H1 (cell line): Measurements from ENCODE around the gene CDH18. TPM values are rescaled to one million over a fixed set of nuclear protein-coding genes. Genes with fewer than 3 reads are reported as not detected.
A peak's percentile ranks its signal among the peaks of the same experiment; 100 is the strongest.

Experiments
- CTCF ChIA-PET: fragments of 300-600 bp; sonication (Branson Sonifier 250); formaldehyde crosslinking; loops from one replicate; lab custom pipeline; 2021; ENCODE audit not compliant: partially characterized antibody; lab: Charles Lee
- POLR2A ChIA-PET: fragments of 300-600 bp; sonication (Branson Sonifier 250); formaldehyde crosslinking; loops from one replicate; lab custom pipeline; 2021; ENCODE audit warnings: inconsistent platforms; ENCODE audit not compliant: partially characterized antibody; lab: Charles Lee
- DNase-seq, 2 experiments: peaks; one replicate each; pipeline versions ENCODE4 v3.0.0 to v3.0.0-alpha.2; 2010 to 2022; ENCODE audit warnings: low spot score in 2 of 2, low read depth in 1 of 2, mixed read lengths in 1 of 2
- FAIRE-seq: peaks from 2 replicates; lab custom pipeline; 2011; peaks lifted over from hg19 to GRCh38; lab: Jason Lieb, UNC
- H2AFZ ChIP-seq: 2 replicates; pipeline ENCODE4 v1.8.1; 2012; ENCODE audit warnings: low read length, inconsistent platforms
- H2AK5ac ChIP-seq: 2 replicates; pipeline ENCODE4 v1.6.1; 2013; ENCODE audit warnings: low read depth, low read length
- H2BK120ac ChIP-seq: replicated peaks from 2 replicates; pipeline ENCODE3; 2013; ENCODE audit warnings: low read depth, low read length, inconsistent platforms
- H2BK12ac ChIP-seq: 2 replicates; pipeline ENCODE4 v1.6.1; 2013; ENCODE audit warnings: low read depth, low read length
- H2BK15ac ChIP-seq: 2 replicates; pipeline ENCODE4 v1.6.1; 2013; ENCODE audit warnings: low read length
- H2BK20ac ChIP-seq: 2 replicates; pipeline ENCODE4 v1.6.1; 2013; ENCODE audit warnings: low read length
- H2BK5ac ChIP-seq: 2 replicates; pipeline ENCODE4 v1.6.1; 2013; ENCODE audit warnings: low read depth, low read length
- H3K14ac ChIP-seq: 2 replicates; pipeline ENCODE4 v1.6.1; 2013; ENCODE audit warnings: inconsistent platforms; ENCODE audit not compliant: insufficient read length
- H3K18ac ChIP-seq: 2 replicates; pipeline ENCODE4 v1.6.1; 2013; ENCODE audit warnings: low read length; ENCODE audit errors: extremely low read depth
- H3K23ac ChIP-seq: 2 replicates; pipeline ENCODE4 v1.6.1; 2013; ENCODE audit warnings: inconsistent platforms; ENCODE audit not compliant: insufficient read length
- H3K23me2 ChIP-seq: 2 replicates; pipeline ENCODE4 v1.6.1; 2013; ENCODE audit warnings: low read depth, low read length
- H3K27ac ChIP-seq: 2 replicates; pipeline ENCODE4 v1.6.1; 2011; ENCODE audit warnings: low read depth, low read length, inconsistent platforms
- H3K27me3 ChIP-seq, 4 experiments: replicated peaks in 1 of 4; 1 replicate in 1 of 4; 2 replicates in 3 of 4; pipeline versions ENCODE4 v1.6.1 to v1.8.1; 2011 to 2013; ENCODE audit warnings: low read length in 3 of 4, mild to moderate bottlenecking in 3 of 4, inconsistent platforms in 2 of 4, mixed read lengths in 2 of 4, moderate library complexity in 1 of 4; ENCODE audit not compliant: control insufficient read depth in 3 of 4, insufficient read depth in 3 of 4; ENCODE audit errors: extremely low read depth in 1 of 4
- H3K36me3 ChIP-seq, 4 experiments: 2 replicates each; pipeline versions ENCODE4 v1.6.1 to v1.8.1; 2011 to 2013; ENCODE audit warnings: mild to moderate bottlenecking in 4 of 4, low read length in 3 of 4, moderate library complexity in 2 of 4, control low read depth in 1 of 4, inconsistent platforms in 1 of 4; ENCODE audit not compliant: insufficient read depth in 4 of 4, control insufficient read depth in 2 of 4
- H3K4ac ChIP-seq: replicated peaks from 2 replicates; pipeline ENCODE3; 2013; ENCODE audit warnings: low read length, low read depth, mixed read lengths, inconsistent platforms; ENCODE audit not compliant: insufficient read length
- H3K4me1 ChIP-seq, 4 experiments: replicated peaks in 1 of 4; 1 replicate in 1 of 4; 2 replicates in 3 of 4; pipeline versions ENCODE4 v1.6.1 to v1.8.1; 2011 to 2013; ENCODE audit warnings: low read length in 3 of 4, inconsistent platforms in 2 of 4, mixed read lengths in 1 of 4; ENCODE audit not compliant: insufficient read depth in 4 of 4, control insufficient read depth in 3 of 4
- H3K4me2 ChIP-seq, 2 experiments: 2 replicates each; pipeline versions ENCODE4 v1.6.1 to v1.8.1; 2011 to 2013; ENCODE audit warnings: low read depth in 2 of 2, low read length in 2 of 2, control low read depth in 1 of 2, inconsistent platforms in 1 of 2, mild to moderate bottlenecking in 1 of 2; ENCODE audit not compliant: insufficient read depth in 1 of 2
- H3K4me3 ChIP-seq, 4 experiments: fragments of 200-600, 300-600 bp in 1 of 4; sonication (generic), shearing (Covaris generic), sonication (Bioruptor Twin) in 1 of 4; 2 replicates each; pipeline versions ENCODE4 v1.5.1 to v1.8.1; 2011 to 2016; ENCODE audit warnings: low read length in 4 of 4, low read depth in 3 of 4, control low read depth in 2 of 4, inconsistent platforms in 2 of 4, mild to moderate bottlenecking in 2 of 4, mixed read lengths in 1 of 4, moderate library complexity in 1 of 4; ENCODE audit not compliant: insufficient read depth in 2 of 4; ENCODE audit errors: extremely low read depth in 1 of 4
- H3K56ac ChIP-seq: replicated peaks from 2 replicates; pipeline ENCODE3; 2013; ENCODE audit warnings: low read depth, mild to moderate bottlenecking, mixed read lengths, low read length, inconsistent platforms; ENCODE audit not compliant: insufficient read length
- H3K79me1 ChIP-seq: 2 replicates; pipeline ENCODE4 v1.6.1; 2013; ENCODE audit warnings: low read depth, low read length, control low read depth
- H3K79me2 ChIP-seq, 2 experiments: 2 replicates each; pipeline versions ENCODE4 v1.6.1 to v1.8.1; 2012 to 2013; ENCODE audit warnings: low read length in 2 of 2, mild to moderate bottlenecking in 2 of 2, inconsistent platforms in 1 of 2; ENCODE audit not compliant: insufficient read depth in 2 of 2, control insufficient read depth in 1 of 2
- H3K9ac ChIP-seq, 4 experiments: replicated peaks in 1 of 4; 1 replicate in 1 of 4; 2 replicates in 3 of 4; pipeline versions ENCODE4 v1.6.1 to v1.8.1; 2011 to 2013; ENCODE audit warnings: low read depth in 3 of 4, low read length in 3 of 4, control low read depth in 2 of 4, mild to moderate bottlenecking in 2 of 4, moderate library complexity in 2 of 4, inconsistent platforms in 1 of 4; ENCODE audit errors: extremely low read depth in 1 of 4
- H3K9me3 ChIP-seq, 2 experiments: 2 replicates each; pipeline versions ENCODE4 v1.6.1 to v1.8.1; 2012 to 2013; ENCODE audit warnings: mild to moderate bottlenecking in 2 of 2, moderate library complexity in 2 of 2, control low read depth in 1 of 2, inconsistent platforms in 1 of 2, low read depth in 1 of 2, low read length in 1 of 2, mixed read lengths in 1 of 2; ENCODE audit not compliant: insufficient read depth in 2 of 2
- H4K20me1 ChIP-seq, 2 experiments: replicated peaks in 1 of 2; 2 replicates each; pipeline versions ENCODE3 to v1.8.1; 2011 to 2013; ENCODE audit warnings: inconsistent platforms in 2 of 2, low read length in 2 of 2, mild to moderate bottlenecking in 1 of 2; ENCODE audit not compliant: insufficient read depth in 2 of 2, control insufficient read depth in 1 of 2
- H4K5ac ChIP-seq: 2 replicates; pipeline ENCODE4 v1.6.1; 2013; ENCODE audit warnings: low read length, low read depth, mixed read lengths, inconsistent platforms; ENCODE audit not compliant: insufficient read length
- H4K8ac ChIP-seq: 2 replicates; pipeline ENCODE4 v1.8.0; 2013; ENCODE audit warnings: mild to moderate bottlenecking, moderate library complexity, low read length, inconsistent platforms; ENCODE audit not compliant: insufficient read depth; ENCODE audit errors: extremely low read depth
- H4K91ac ChIP-seq: replicated peaks from 2 replicates; pipeline ENCODE3; 2013; ENCODE audit warnings: low read length, mixed read lengths, inconsistent platforms; ENCODE audit not compliant: insufficient read length
- BACH1 ChIP-seq: IDR thresholded peaks from 2 replicates; pipeline ENCODE4 v1.6.1; 2012; ENCODE audit warnings: low read length, improper control_type of control experiment
- CBX8 ChIP-seq: fragments of 300-800, 300-1000 bp; sonication (generic); IDR thresholded peaks from 2 replicates; pipeline ENCODE4 v1.7.1; 2016; ENCODE audit warnings: low read depth, low read length, borderline replicate concordance
- CREB1 ChIP-seq: IDR thresholded peaks from 2 replicates; pipeline ENCODE4 v1.6.1; 2012; ENCODE audit warnings: inconsistent platforms
- FOSL1 ChIP-seq: IDR thresholded peaks from 2 replicates; pipeline ENCODE4 v1.6.1; 2011; ENCODE audit warnings: mild to moderate bottlenecking, low read depth, low read length, moderate library complexity; ENCODE audit not compliant: insufficient read depth
- HDAC2 ChIP-seq, 2 experiments: fragments of 300-600 bp in 1 of 2; sonication (generic) in 1 of 2; IDR thresholded peaks; 2 replicates each; pipeline ENCODE4 v1.6.1; 2011 to 2012; ENCODE audit warnings: low read depth in 2 of 2, low read length in 2 of 2, mild to moderate bottlenecking in 2 of 2, moderate library complexity in 2 of 2, borderline replicate concordance in 1 of 2, inconsistent platforms in 1 of 2
- HDAC6 ChIP-seq: IDR thresholded peaks from one replicate; pipeline ENCODE4 v1.7.1; 2012; ENCODE audit warnings: low read depth, mild to moderate bottlenecking, inconsistent platforms, low read length, moderate library complexity
- KDM4A ChIP-seq: IDR thresholded peaks from one replicate; pipeline ENCODE4 v1.7.1; 2012; ENCODE audit warnings: low read depth, mild to moderate bottlenecking, moderate library complexity, low read length, inconsistent platforms; ENCODE audit not compliant: severe bottlenecking
- NRF1 ChIP-seq: IDR thresholded peaks from 2 replicates; pipeline ENCODE4 v1.6.1; 2011; ENCODE audit warnings: mild to moderate bottlenecking, low read depth, low read length, improper control_type of control experiment
- RFX5 ChIP-seq: IDR thresholded peaks from 2 replicates; pipeline ENCODE4 v1.6.1; 2011; ENCODE audit warnings: low read depth, low read length, improper control_type of control experiment, borderline replicate concordance
- RNF2 ChIP-seq: fragments of 200-900, 300-1000 bp; sonication (generic); IDR thresholded peaks from 2 replicates; pipeline ENCODE4 v1.7.1; 2016; ENCODE audit warnings: borderline replicate concordance, low read depth, mild to moderate bottlenecking, antibody characterized with exemption, low read length; ENCODE audit not compliant: poor library complexity, severe bottlenecking; ENCODE audit errors: missing control alignments
- SAP30 ChIP-seq: fragments of 300-600 bp; sonication (generic); IDR thresholded peaks from 2 replicates; pipeline ENCODE4 v1.7.1; 2012; ENCODE audit warnings: low read length, moderate library complexity, mild to moderate bottlenecking, inconsistent platforms; ENCODE audit not compliant: insufficient read depth, insufficient replicate concordance
- SP1 ChIP-seq: IDR thresholded peaks from 2 replicates; pipeline ENCODE4 v1.6.1; 2011; ENCODE audit warnings: low read depth, low read length
- SP2 ChIP-seq: IDR thresholded peaks from 2 replicates; pipeline ENCODE4 v1.6.1; 2012; ENCODE audit warnings: mild to moderate bottlenecking, low read length, inconsistent platforms
- TBP ChIP-seq: IDR thresholded peaks from 2 replicates; pipeline ENCODE4 v1.6.1; 2011; ENCODE audit warnings: low read depth, low read length, improper control_type of control experiment
- YY1 ChIP-seq: IDR thresholded peaks from 2 replicates; pipeline ENCODE4 v1.6.1; 2011; ENCODE audit warnings: low read depth, mild to moderate bottlenecking, low read length
- WGBS, 2 experiments: shearing (Covaris generic) in 1 of 2; methylation state at CpG; one replicate each; pipeline versions ENCODE4 v1.1.6 to v1.1.7; 2013 to 2015; ENCODE audit warnings: low lambda C conversion rate in 2 of 2, mixed read lengths in 2 of 2, inconsistent platforms in 1 of 2, low coverage in 1 of 2, missing lambda C conversion rate in 1 of 2; ENCODE audit not compliant: insufficient replicate concordance in 2 of 2, insufficient coverage in 1 of 2, insufficient read length in 1 of 2; ENCODE audit errors: extremely low coverage in 1 of 2, missing lambda C conversion rate in 1 of 2; 5-methylcytosine and 5-hydroxymethylcytosine counted together
- polyA plus RNA-seq, 7 experiments: library from polyadenylated mRNA; depleted of rRNA in 3 of 7; stranded (reverse) in 5 of 7; unstranded in 2 of 7; fragments of >200 nt in 5 of 7; fragments of 200-250 nt in 2 of 7; gene quantifications; 1 replicate in 5 of 7; 2 replicates in 1 of 7; 4 replicates in 1 of 7; pipeline versions ENCODE4 v1.2.1 to v1.2.3, GENCODE V29; 2011 to 2013; ENCODE audit warnings: missing spikeins in 2 of 7, mixed read lengths in 2 of 7
- total RNA-seq: library from RNA; stranded (reverse); fragmentation: NEBNext Ultra II Directional; extraction: Animal tissue kit (Norgen Biotek cat#: 25700); gene quantifications from 2 replicates; pipeline ENCODE4 v1.2.1, GENCODE V29; 2021

The CDH18 gene
- total and polyA plus RNA-seq, 2 of the 8 experiments (the other 6 are each of a cell fraction or from before 2014, with no cell fraction given): 0.30 to 0.32 TPM

DNA sequence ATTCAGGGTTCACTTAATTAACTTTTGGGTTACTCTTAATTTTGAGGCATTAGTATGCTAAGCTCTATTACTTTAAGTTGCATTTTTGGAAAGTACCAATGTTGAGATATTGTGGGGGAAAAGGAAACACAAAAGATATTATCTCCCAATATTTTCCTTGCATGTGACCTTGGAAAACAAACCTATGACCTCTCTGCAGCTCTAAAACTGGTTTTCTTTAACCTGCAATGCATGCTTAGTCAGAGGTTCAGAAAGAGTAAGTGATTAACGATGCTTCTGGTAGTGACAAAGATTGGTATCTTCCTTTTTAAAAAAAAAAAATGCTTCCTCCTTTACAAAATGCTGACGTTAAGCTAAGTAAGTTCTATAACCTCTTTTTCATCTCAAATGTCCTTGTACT, 44.9 kb upstream of the CDH18 start:
- WGBS, 2 experiments: 76% methylated on average over 2 of the region's 2 CpGs; no CpG with 5 or more reads in 1 of the 2 experiments
- no peak overlapping the region for H4K5ac ChIP-seq
- TF ChIP-seq TBP (no peak), HDAC6 (no peak), CREB1 (no peak), RFX5 (no peak), KDM4A (no peak), SAP30 (no peak), NRF1 (no peak), RNF2 (no peak), FOSL1 (no peak), CBX8 (no peak), SP2 (no peak), SP1 (no peak), YY1 (no peak), BACH1 (no peak), HDAC2 (IDR thresholded peaks at IDR 0.05; ENCODE audit: borderline replicate concordance in 1 of 2, low read depth in 2 of 2, low read length in 2 of 2) (no peak)

More for the DNA sequence above, 44.9 kb upstream of the CDH18 start:
- Histone ChIP-seq H3K23me2 (no peaks in the 10 kb centered on the region), H4K8ac (no peak overlapping the region), H2BK5ac (no peak overlapping the region), H4K91ac (no peak overlapping the region), H2AFZ (peak overlapping the region; percentile 56; the same call in 1 of the 2 replicates), H2BK12ac (no peak overlapping the region), H3K79me1 (no peaks in the 10 kb centered on the region), H3K4ac (no peak overlapping the region), H2BK20ac (no peak overlapping the region), H3K23ac (no peak overlapping the region), H3K27ac (no peak overlapping the region), H4K20me1 (no peaks in the 10 kb centered on the region), H2BK15ac (no peak overlapping the region), H3K18ac (no peak overlapping the region), H3K79me2 (no peaks in the 10 kb centered on the region), H3K4me1 (no peaks in the 10 kb centered on the region), H3K14ac (no peak overlapping the region), H3K9me3 (no peaks in the 10 kb centered on the region; a peak in 1 of 4 replicates), H3K36me3 (no peaks in the 10 kb centered on the region), H3K4me2 (no peak overlapping the region), H3K27me3 (no peaks in the 10 kb centered on the region), H3K56ac (no peak overlapping the region), H3K9ac (no peak overlapping the region), H2AK5ac (no peak overlapping the region), H2BK120ac (no peak overlapping the region), H3K4me3 (no peak overlapping the region)
- CTCF ChIA-PET: no interaction called here
- no peak for FAIRE-seq
- no peak for DNase-seq
- POLR2A ChIA-PET: no interaction called here
